HEK293T (cell line): ENCODE results near the gene LNPEP.

Experiments used
- CTCF ChIA-PET: fragments of 350-600 bp; formaldehyde crosslinking; extraction: SDS; loops from one replicate; lab custom pipeline; 2021; ENCODE audit warnings: antibody characterized with exemption, inconsistent platforms; lab: Yijun Ruan, JAX
- POLR2A ChIA-PET: fragments of 350-600 bp; formaldehyde crosslinking; extraction: SDS; loops from one replicate; lab custom pipeline; 2020; ENCODE audit warnings: antibody characterized with exemption, inconsistent platforms; lab: Yijun Ruan, JAX
- DNase-seq: peaks from one replicate; pipeline ENCODE4 v3.0.0; 2012; ENCODE audit warnings: mixed read lengths; ENCODE audit errors: extremely low spot score
- ARNT ChIP-seq: fragments of 450-650 bp; IDR thresholded peaks from 2 replicates; pipeline ENCODE4 v1.6.1; 2017; ENCODE audit warnings: mild to moderate bottlenecking
- BHLHE40 ChIP-seq: fragments of 450-650 bp; IDR thresholded peaks from 2 replicates; pipeline ENCODE4 v1.6.1; 2016; ENCODE audit warnings: mild to moderate bottlenecking, moderate library complexity, borderline replicate concordance
- CTBP1 ChIP-seq: fragments of 450-650 bp; IDR thresholded peaks from 2 replicates; pipeline ENCODE4 v1.6.1; 2016; ENCODE audit warnings: borderline replicate concordance
- ELF4 ChIP-seq: fragments of 450-650 bp; IDR thresholded peaks from 2 replicates; pipeline ENCODE4 v1.6.1; 2017; ENCODE audit warnings: antibody characterized with exemption
- FOXA1 ChIP-seq: fragments of 450-650 bp; IDR thresholded peaks from 2 replicates; pipeline ENCODE4 v1.6.1; 2016; ENCODE audit warnings: mild to moderate bottlenecking
- FOXK2 ChIP-seq: fragments of 450-650 bp; IDR thresholded peaks from 2 replicates; pipeline ENCODE4 v1.6.1; 2016; ENCODE audit warnings: mild to moderate bottlenecking
- FOXM1 ChIP-seq: fragments of 450-650 bp; IDR thresholded peaks from 2 replicates; pipeline ENCODE4 v1.6.1; 2017; ENCODE audit warnings: mild to moderate bottlenecking, borderline replicate concordance
- HDGF ChIP-seq: fragments of 450-650 bp; IDR thresholded peaks from 2 replicates; pipeline ENCODE4 v1.6.1; 2017; ENCODE audit warnings: antibody characterized with exemption, borderline replicate concordance
- L3MBTL2 ChIP-seq: fragments of 450-650 bp; conservative IDR thresholded peaks from 2 replicates; pipeline ENCODE4 v1.6.1; 2016; ENCODE audit warnings: mild to moderate bottlenecking
- LEF1 ChIP-seq: fragments of 450-650 bp; IDR thresholded peaks from 2 replicates; pipeline ENCODE4 v1.6.1; 2017; ENCODE audit warnings: mild to moderate bottlenecking, borderline replicate concordance
- NFRKB ChIP-seq: fragments of 450-650 bp; IDR thresholded peaks from 2 replicates; pipeline ENCODE4 v1.6.1; 2016; ENCODE audit warnings: mild to moderate bottlenecking, moderate library complexity
- PKNOX1 ChIP-seq: fragments of 450-650 bp; IDR thresholded peaks from 2 replicates; pipeline ENCODE4 v1.6.1; 2016
- SP1 ChIP-seq: fragments of 450-650 bp; IDR thresholded peaks from 2 replicates; pipeline ENCODE4 v1.6.1; 2017
- SUZ12 ChIP-seq: fragments of 450-650 bp; IDR thresholded peaks from 2 replicates; pipeline ENCODE4 v1.6.1; 2016; ENCODE audit warnings: mild to moderate bottlenecking
- TARDBP ChIP-seq: fragments of 450-650 bp; IDR thresholded peaks from 2 replicates; pipeline ENCODE4 v1.6.1; 2016
- ZNF384 ChIP-seq: fragments of 450-650 bp; IDR thresholded peaks from 2 replicates; pipeline ENCODE4 v1.6.1; 2016

Gene LNPEP

DNA sequence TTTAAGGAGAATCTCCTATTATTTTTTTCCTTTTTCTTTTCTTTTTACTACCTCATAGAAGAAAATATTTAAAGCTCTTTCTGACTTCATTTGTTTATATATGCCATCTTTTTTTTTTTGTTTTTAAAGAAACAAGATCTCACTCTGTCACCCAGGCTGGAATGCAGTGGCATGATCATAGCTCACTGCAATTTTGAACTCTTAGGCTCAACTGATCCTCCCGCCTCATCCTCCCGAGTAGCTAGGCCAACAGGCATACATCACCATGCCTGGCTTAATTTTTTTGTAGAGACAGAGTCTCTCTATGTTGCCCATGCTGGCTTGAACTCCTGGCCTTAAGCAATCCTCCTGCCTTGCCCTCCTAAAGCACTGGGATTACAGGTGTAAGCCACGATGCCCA lies 59.5 kb downstream of the LNPEP start:
- POLR2A ChIA-PET: no interaction called here
- no peak for TF ChIP-seq L3MBTL2
- TF ChIP-seq ARNT: no peak
- no peak for TF ChIP-seq ZNF384
- TF ChIP-seq SP1: no peak
- no peak for TF ChIP-seq NFRKB
- CTCF ChIA-PET: interaction anchor here (0.7 kb wide), 1 partner anchor 127 kb away, joined by 3 read pairs; no protein-coding TSS in a partner anchor
- DNase-seq: no peak

DNA sequence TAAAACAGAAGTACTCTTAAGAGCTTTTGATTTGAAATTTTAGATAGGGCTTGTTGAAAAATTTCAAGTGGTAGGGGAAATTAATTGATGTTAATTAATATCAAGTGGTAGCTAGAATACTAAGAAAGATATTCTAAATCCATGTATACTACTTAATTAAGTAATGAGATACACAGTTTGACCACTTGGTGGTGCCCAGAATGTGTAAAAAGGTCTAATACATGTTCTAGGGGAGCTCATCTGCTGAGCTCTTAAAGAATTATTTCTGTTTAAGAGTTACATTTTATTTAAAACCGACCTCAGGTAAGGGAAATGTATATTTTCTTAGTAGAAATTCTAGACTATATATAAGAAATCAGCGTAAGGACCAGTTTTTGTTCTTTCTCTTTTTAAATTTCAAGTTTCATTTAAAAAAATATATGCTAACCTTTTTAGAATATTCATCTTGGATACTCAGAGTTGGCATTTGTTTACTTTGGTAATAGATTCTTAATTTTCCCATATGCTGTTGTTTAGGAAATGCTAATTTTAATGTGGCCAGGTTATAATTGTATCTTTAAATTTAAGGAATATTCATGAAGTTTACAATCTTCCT lies 61.5 kb downstream of the LNPEP start:
- peak; percentile 17 for DNase-seq
- ChIA-PET POLR2A (no interaction called here), CTCF (interaction anchor here (0.6 to 2.6 kb wide), 13 partner anchors 9 to 601 kb away, joined by 3 to 16 read pairs (median 4); partner anchors contain the start of gene LIX1)
- no peak for TF ChIP-seq HDGF
- no peak for TF ChIP-seq SUZ12
- TF ChIP-seq ARNT: no peak
- TF ChIP-seq ZNF384: no peak
- TF ChIP-seq BHLHE40: no peak
- no peak for TF ChIP-seq FOXM1
- no peak for TF ChIP-seq FOXK2
- no peak for TF ChIP-seq LEF1
- no peak for TF ChIP-seq NFRKB
- TF ChIP-seq SP1: no peak
- TF ChIP-seq L3MBTL2: no peak

- CTCF ChIA-PET: no interaction called here
- POLR2A ChIA-PET: no interaction called here
- DNase-seq: no peak
- TF ChIP-seq FOXA1 (no peak), ELF4 (no peak), FOXM1 (no peak), ARNT (no peak), L3MBTL2 (no peak), BHLHE40 (no peak), PKNOX1 (no peak), SUZ12 (no peak), LEF1 (no peak)
Measured at GRCh38 chr5:96999856-97000255, 64.0 kb downstream of the LNPEP start.

GRCh38 chr5:97000391-97000790 lies 64.5 kb downstream of the LNPEP start:
- ChIA-PET CTCF (no interaction called here), POLR2A (no interaction called here)
- TF ChIP-seq ZNF384: no peak
- TF ChIP-seq FOXK2: no peak
- no peak for DNase-seq

DNA sequence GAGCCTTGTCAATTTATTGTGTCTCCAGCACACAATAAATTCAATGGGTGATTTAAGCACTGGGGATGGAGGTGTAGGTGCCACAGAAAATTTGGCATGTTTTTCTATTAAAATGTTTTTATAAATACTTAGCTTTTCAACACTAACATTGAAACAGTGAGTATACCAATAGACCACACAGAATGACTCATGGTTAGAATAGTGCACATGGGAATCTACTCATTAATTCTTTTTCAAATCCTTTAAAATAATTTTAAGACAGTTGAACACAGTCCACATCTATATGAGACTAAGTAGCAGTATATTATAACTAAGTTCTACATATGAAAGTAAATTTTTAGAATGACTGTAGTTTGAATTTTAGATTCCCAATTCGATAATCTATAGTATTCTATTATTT lies 67.1 kb downstream of the LNPEP start:
- POLR2A ChIA-PET: no interaction called here
- CTCF ChIA-PET: no interaction called here
- no peak for TF ChIP-seq TARDBP
- TF ChIP-seq ELF4: no peak
- TF ChIP-seq FOXA1: no peak
- TF ChIP-seq CTBP1: no peak
- no peak for TF ChIP-seq HDGF
- no peak for DNase-seq

DNA sequence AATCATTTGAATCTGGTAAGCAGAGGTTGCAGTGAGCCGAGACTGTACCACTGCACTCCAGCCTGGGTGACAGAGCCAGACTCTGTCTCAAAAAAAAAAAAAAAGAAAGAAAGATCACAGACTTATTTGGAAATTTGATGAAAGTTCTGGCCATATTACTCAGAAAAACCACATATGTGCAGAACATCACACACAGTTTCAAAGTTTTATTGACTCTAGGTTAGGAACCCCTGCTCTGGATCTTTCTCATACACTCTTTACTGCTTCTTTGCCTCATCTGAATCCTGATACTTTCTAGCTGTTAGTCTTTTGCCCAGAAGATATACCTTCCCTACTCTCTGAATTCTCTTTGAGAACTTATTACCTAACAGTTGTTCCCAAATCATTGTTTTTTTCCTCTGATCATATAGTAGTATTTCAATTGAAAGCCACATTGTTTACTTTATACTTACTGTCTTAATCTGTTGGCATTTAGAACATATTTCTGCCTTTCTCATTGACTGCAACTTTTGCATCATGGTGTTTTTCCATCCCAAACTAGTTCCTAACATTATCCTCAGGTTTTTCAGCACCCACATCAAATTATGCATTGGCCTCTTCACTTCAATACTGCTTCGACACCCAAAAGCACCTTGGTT lies 68.7 kb downstream of the LNPEP start:
- CTCF ChIA-PET: no interaction called here
- TF ChIP-seq ZNF384: no peak
- TF ChIP-seq L3MBTL2: no peak
- TF ChIP-seq NFRKB: no peak
- TF ChIP-seq BHLHE40: no peak
- TF ChIP-seq PKNOX1: no peak
- no peak for TF ChIP-seq CTBP1
- TF ChIP-seq LEF1: no peak
- no peak for TF ChIP-seq SUZ12
- no peak for TF ChIP-seq FOXM1
- no peak for TF ChIP-seq ARNT
- no peak for TF ChIP-seq SP1
- no peak for TF ChIP-seq TARDBP
- TF ChIP-seq FOXA1: no peak
- no peak for TF ChIP-seq HDGF
- TF ChIP-seq ELF4: no peak
- TF ChIP-seq FOXK2: no peak
- DNase-seq: no peak
- POLR2A ChIA-PET: no interaction called here

DNA sequence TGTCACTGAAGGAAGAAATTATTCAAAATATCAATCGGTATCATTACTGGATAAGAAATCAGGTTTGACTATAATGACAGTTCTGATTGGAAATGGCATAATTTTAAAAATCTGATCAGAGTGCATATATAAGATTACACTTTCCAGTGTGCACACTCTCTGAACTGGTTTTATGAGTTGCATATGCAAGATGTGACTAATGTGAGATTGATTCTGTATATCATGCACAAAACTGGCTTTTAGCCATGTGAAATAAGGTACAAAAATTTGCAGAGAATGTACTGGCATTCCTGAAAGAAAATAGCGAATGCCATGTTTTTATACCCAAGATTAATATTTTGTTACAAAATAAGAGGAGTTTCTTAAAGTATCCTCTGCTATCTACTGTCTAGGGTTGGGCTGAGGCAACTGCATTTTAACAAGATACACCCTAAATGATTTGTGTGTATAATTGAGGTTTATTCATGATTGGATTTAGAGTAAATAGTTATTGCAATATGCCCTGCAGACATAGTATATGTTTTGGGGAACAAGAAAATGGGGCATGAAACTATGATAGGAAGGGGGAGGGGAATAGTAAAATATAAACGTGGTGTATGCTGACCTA lies 70.7 kb downstream of the LNPEP start:
- ChIA-PET CTCF (no interaction called here), POLR2A (no interaction called here)

More for the DNA sequence above, 70.7 kb downstream of the LNPEP start:
- no peak for DNase-seq
- no peak for TF ChIP-seq TARDBP
- TF ChIP-seq ARNT: no peak
- no peak for TF ChIP-seq SUZ12
- TF ChIP-seq FOXM1: no peak
- no peak for TF ChIP-seq FOXA1
- no peak for TF ChIP-seq CTBP1
- TF ChIP-seq BHLHE40: no peak
- TF ChIP-seq FOXK2: no peak
- no peak for TF ChIP-seq ELF4
- TF ChIP-seq NFRKB: no peak
- TF ChIP-seq LEF1: no peak
